Uterus (tissue), 2 donors: ENCODE measurements around the gene DTX3.

Source experiments
- CTCF ChIP-seq, 4 experiments: fragments of 200-600 bp in 2 of 4; fragments of 450-650 bp in 2 of 4; sonication (generic) in 2 of 4; IDR thresholded peaks; one replicate each; pipeline ENCODE4 v1.5.1; 2016 to 2019; ENCODE audit warnings: antibody characterized with exemption in 4 of 4, mild to moderate bottlenecking in 2 of 4, moderate library complexity in 1 of 4
- POLR2A ChIP-seq, 2 donors: fragments of 450-650 bp; IDR thresholded peaks; one replicate each; pipeline ENCODE4 v1.6.1; 2016; ENCODE audit warnings: antibody characterized with exemption in 2 of 2, mild to moderate bottlenecking in 1 of 2, moderate library complexity in 1 of 2

GRCh38 chr12:57604454-57604991 lies at the start of gene DTX3:
- TF ChIP-seq POLR2A (IDR thresholded peaks at IDR 0.05) (no peak), CTCF (IDR thresholded peaks at IDR 0.05) (peak in 1 of 4 experiments; percentile 6)
